Measurements from ENCODE around the gene LRRC14B.
"Not testable (repeated sequence)": the region's sequence is repeated elsewhere in the genome, so short reads cannot be mapped to it uniquely, and the experiment has no call there.

The LRRC14B gene

DNA sequence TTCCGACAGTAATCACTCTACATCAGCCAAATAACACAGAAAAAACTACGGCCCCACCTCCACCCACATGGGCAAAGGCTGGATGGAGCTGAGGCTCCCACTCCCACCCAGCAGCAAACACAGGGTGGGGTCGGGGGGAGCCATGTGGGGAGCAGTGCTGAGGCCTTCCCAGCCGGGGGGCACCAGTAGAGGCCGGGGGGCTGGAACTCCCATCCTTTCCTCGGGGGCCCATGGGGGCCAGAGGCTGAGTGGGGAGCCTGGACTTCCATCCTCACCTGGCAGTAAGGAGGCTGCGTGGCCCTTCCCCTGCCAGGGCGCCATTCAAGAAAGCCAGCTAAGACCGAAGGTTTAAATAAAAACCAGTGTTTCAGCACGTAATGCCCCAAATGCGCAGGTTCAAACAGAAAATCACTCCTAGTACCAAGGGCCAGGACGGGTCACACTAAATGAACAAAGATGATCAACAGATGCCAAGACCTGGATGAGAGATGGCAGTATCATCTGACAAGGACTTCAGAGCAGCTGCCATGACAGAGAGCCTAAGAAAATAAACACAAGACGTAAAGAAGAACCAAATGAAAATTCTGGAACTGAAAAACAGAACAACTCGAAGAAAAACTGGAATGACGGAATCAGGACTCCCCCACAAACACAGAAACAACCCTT lies 17.3 kb downstream of the LRRC14B start:
- no peak for DNase-seq (ENCODE audit: low read depth)

DNA sequence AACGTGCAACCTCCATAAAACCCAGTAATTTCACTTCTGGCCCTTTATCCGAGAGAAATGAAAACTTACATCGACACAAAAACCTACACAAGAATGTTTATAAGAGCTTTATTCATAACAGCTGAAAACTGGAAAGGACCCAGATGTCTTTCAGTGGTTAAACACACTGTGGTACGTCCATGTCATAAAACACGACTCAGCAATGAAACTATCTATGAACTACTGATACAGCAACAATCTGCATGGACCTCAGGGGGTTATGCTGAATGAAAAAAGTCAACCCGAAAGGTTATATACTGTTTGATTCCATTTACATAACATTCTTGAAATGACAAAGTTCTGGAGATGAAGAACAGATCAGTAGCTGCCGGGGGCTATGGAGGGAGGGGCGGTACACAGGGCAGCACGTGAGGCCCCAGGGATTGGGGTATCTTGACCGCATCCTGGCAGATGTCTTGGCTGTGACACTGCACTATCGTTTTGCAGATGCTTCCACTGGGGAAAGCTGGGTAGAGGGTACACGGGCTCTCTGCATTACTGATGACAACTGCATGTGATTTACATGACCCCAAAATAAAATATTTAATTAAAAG lies 22.6 kb downstream of the LRRC14B start:
- no peak for DNase-seq (ENCODE audit: low read depth)

DNA sequence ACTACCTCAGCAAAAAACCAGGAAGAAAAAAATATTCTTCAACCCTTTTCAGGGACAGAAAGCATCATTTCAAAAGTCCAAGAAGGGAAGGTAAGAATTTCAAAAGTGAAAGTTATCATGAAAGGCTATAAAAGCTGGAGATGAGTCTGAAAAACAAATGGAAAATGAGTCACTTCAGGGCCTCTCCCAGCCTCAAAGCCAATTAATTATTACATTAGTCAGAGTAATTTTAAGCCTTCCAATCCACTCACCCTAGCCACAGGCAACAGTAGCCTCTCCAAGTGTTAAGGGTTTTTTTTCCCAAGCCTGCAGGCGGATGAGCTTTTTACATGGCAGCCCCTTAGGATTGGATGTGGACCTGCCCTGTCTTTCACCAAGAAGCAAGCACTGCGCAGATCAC lies 24.0 kb downstream of the LRRC14B start:
- DNase-seq (ENCODE audit: low read depth) = not testable (repeated sequence)

GRCh38 chr5:216076-216475 lies 24.8 kb downstream of the LRRC14B start:
- DNase-seq (ENCODE audit: low read depth) = not testable (repeated sequence)

DNA sequence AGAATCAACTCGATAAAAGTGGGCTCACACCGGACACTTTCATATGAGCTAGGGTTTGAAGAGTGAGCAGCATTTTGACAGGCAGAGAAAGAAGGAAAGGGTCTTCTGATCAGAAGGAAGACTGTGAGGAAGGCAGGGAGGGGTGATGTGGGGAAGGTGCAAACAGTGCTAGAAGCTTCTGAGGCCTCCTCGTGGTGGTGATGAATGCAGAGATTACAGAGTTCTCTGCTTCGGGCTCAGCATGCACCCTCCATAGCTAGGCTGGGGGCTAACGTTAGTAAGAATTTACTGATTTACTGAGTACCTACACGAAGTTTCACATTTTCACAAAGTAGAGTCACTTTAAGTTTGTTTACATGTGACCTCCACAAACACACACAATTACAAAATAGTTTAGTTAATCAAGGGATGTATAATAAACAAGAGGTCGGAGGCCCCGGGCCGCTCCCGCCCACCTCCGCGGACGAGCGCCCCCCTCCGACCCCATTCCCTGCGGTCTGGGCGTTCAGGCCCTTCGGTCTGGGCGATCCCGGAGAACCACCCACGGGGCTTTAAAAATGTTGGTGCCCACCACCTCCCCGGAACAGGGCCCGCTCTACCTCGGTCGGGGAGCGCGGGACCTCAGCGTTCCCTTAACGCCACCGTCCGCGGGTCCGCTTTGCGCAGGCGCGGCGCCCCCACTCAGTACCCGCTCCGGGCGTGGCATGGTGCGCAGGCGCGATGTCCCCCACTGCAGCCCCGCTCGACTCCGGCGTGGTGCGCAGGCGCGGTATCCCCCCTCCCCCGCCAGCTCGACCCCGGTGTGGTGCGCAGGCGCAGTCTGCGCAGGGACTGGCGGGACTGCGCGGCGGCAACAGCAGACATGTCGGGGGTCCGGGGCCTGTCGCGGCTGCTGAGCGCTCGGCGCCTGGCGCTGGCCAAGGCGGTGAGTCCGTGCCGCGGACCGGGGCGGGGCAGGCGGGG lies 26.5 kb downstream of the LRRC14B start, which contains the start of the genes CCDC127 and SDHA:
Gene CCDC127 (minus strand): TSS at position 660 of the 963 bp plus-strand sequence. CDS start 1,304 bp downstream, outside the sequence.
Gene SDHA (plus strand): TSS at position 827 of the 963 bp plus-strand sequence. CDS start 36 bp downstream, at position 863.
- peak; percentile 98 for DNase-seq (ENCODE audit: low read depth)

GRCh38 chr5:218457-219291 lies 27.4 kb downstream of the LRRC14B start:
- no peak for DNase-seq (ENCODE audit: low read depth)

GRCh38 chr5:219460-219863 lies 28.2 kb downstream of the LRRC14B start:
- DNase-seq (ENCODE audit: low read depth) = no peak

DNA sequence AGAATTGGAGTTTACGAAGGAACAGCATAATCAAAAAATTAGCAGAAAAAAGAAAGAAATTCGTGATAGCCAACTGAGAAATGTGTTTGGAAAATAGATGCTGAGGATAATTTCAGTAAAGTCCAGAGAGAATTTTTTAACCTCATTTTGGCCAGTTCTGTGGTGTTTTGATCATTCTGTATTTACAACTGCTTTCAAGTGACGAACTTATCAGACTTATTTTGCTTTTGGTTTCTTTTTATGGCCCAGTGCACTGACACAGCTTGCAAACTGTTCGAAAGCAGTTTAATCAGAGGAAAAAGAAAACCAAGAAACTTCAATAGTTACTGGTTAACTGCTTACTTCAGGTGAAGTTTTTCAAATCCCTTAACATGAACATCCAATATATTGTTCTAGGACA lies 28.7 kb downstream of the LRRC14B start:
- DNase-seq (ENCODE audit: low read depth) = no peak

- not testable (repeated sequence) for DNase-seq (ENCODE audit: low read depth)
These were observed 31.8 kb downstream of the LRRC14B start for GRCh38 chr5:222951-223715.

- DNase-seq (ENCODE audit: low read depth) = no peak
These were observed 32.5 kb downstream of the LRRC14B start for GRCh38 chr5:223791-224190.

DNA sequence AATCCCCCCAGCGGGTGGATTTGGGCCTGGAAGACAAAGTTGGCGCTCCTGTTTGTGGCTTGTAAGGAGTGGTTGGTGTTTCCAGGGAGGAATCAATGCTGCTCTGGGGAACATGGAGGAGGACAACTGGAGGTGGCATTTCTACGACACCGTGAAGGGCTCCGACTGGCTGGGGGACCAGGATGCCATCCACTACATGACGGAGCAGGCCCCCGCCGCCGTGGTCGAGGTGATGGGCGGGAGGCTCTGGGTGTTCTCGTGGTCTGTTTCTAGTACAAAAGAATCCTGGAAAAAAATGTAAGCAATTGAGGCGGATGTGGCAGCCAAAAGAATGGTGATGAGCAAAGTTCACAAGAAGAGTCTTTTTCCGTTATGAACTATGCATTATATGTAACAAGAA lies 34.0 kb downstream of the LRRC14B start:
- DNase-seq (ENCODE audit: low read depth) = no peak

DNA sequence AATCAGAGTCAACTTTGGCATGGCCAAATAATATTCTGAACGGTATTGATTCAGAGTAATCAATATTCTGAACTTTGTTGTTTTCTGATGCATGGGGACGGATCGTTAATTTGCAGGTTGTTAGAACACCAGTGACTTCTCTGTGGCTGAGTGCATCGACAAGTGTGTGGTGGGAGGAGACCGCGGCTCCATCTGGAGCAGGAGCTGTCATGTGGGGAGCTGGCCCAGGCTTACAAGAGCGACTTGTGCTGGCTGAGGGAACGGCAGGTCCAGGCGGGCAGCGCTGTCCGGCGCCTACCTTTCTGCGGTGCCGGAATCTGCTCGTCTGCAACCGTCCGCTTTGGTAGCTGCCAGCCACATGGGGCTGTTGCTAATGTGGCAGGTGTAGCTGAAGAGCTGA lies 36.1 kb downstream of the LRRC14B start:
- DNase-seq (ENCODE audit: low read depth) = not testable (repeated sequence)

- DNase-seq (ENCODE audit: low read depth) = no peak
These were observed 37.6 kb downstream of the LRRC14B start for GRCh38 chr5:228886-229285.

GRCh38 chr5:230711-231110 lies 39.4 kb downstream of the LRRC14B start:
- no peak for DNase-seq (ENCODE audit: low read depth)

DNA sequence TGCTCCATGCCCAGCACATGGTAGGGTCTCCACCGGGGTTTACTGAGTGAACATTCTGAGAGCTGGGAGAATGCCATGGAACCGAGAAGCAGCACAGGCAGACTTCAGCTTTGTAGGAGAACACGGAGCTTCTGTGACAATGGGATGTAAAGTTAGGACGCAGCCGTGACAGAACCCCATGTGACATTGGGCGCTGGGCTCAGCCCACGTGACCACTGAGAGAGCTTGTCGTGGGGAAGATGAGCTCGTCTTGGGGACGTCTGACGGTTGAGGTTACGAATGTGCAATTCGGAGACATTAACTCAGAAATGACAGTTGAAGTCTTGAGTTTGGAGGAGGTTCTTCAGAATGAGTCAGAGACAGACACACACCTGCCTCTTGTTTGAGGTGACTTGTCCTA lies 40.4 kb downstream of the LRRC14B start:
- no peak for DNase-seq (ENCODE audit: low read depth)

DNA sequence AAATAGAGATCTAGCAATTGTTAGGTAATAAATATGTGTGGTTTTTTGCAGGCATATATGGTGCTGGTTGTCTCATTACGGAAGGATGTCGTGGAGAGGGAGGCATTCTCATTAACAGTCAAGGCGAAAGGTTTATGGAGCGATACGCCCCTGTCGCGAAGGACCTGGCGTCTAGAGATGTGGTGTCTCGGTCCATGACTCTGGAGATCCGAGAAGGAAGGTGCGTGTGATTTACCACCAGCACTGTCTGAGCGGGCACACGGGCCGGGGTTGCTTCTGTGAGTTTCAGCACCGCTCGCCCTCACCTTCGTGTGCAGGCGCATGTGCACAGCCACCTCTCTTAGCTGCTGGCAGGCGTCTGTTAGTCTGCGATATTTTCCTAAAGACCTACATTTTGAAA lies 42.1 kb downstream of the LRRC14B start:
- not testable (repeated sequence) for DNase-seq (ENCODE audit: low read depth)

DNA sequence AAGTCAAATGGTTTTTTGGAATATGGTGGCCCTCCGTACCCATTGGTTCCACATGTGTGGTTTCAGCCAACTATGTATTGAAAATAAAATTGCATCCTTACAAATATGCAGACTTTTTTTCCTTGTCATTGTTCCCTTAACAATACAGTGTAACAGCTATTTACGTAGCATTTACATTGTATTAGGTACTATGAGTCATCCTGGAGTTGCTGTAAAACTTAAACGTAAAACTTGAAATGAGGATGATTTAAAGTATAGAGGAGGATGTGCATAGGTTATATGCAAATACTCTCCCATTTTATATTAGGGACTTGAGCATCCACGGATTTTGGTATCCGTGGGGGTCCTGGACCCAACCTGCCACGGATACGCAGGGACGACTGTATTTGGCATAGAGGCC lies 43.2 kb downstream of the LRRC14B start:
- no peak for DNase-seq (ENCODE audit: low read depth)

DNA sequence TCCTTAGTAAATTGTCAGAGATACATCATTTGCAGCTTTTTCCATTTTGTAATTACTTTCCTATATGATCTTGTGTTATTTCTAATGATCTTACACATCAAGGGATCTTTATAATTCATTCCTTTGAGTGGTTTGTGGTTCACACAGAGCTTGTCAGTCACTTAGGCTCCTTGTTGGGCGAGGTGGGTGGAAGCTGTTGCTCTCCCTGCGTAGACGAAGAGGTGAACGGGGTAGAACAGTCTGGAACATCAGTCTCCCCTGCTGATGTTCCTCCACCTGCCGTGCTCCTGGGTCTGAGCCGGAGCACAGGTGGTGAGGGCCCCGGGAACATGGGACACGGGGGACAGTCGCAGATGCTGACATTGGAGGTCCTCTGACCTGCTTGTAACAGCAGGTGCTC lies 44.2 kb downstream of the LRRC14B start:
- DNase-seq (ENCODE audit: low read depth) = not testable (repeated sequence)

- not testable (repeated sequence) for DNase-seq (ENCODE audit: low read depth)
These were observed 46.6 kb downstream of the LRRC14B start for GRCh38 chr5:237931-238330.

DNA sequence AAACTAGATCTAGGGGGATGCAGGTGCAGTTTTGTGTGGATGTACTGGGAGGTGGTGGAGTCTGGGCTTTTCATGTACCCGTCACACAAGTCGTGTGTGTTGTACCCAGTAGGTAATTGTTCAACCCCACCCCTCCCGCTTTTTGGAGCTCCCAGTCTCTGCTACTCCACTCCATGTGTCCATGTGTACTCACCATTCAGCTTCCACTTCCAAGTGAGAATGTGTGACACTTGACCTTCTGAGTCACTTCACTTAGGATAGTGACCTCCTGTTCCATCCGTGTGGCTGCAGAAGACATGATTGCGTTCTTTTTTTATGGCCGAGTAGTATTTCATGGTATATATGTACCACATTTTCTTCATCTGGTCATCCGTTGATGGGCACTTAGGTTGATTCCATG lies 49.3 kb downstream of the LRRC14B start:
- not testable (repeated sequence) for DNase-seq (ENCODE audit: low read depth)

Measured in stimulated activated CD8-positive, alpha-beta memory T cell treated with anti-CD3 and anti-CD28 coated beads, Interleukin-12 subunit alpha, Interleukin-12 subunit beta, amount 100 ng/mL, for 1 hour (primary cell).